Ishikawa (cell line): ENCODE measurements around the gene LRRC2.

Experiments
- CEBPB ChIP-seq: IDR thresholded peaks from 2 replicates; pipeline ENCODE4 v1.6.1; 2012
- CREB1 ChIP-seq: IDR thresholded peaks from 2 replicates; pipeline ENCODE4 v1.6.1; 2012; ENCODE audit warnings: low read depth
- EGR1 ChIP-seq: IDR thresholded peaks from 2 replicates; pipeline ENCODE4 v1.6.1; 2012
- EP300 ChIP-seq: IDR thresholded peaks from 2 replicates; pipeline ENCODE4 v1.6.1; 2012; ENCODE audit warnings: borderline replicate concordance
- MAX ChIP-seq: IDR thresholded peaks from 2 replicates; pipeline ENCODE4 v1.6.1; 2012
- RAD21 ChIP-seq: IDR thresholded peaks from 2 replicates; pipeline ENCODE4 v1.6.1; 2012; ENCODE audit warnings: low read depth
- TEAD4 ChIP-seq: IDR thresholded peaks from 2 replicates; pipeline ENCODE4 v1.6.1; 2012
- USF1 ChIP-seq: IDR thresholded peaks from 2 replicates; pipeline ENCODE4 v1.6.1; 2012
- YY1 ChIP-seq: IDR thresholded peaks from 2 replicates; pipeline ENCODE4 v1.6.1; 2012; ENCODE audit warnings: low read depth

GRCh38 chr3:46573701-46574100 is 7.6 kb upstream of the LRRC2 start:
- TF ChIP-seq EP300, result no peak
- TF ChIP-seq USF1, result no peak
- TF ChIP-seq YY1, result no peak
- no peak for TF ChIP-seq MAX
- TF ChIP-seq RAD21, result no peak
- no peak for TF ChIP-seq TEAD4
- no peak for TF ChIP-seq EGR1
- TF ChIP-seq CEBPB, result no peak
- TF ChIP-seq CREB1, result no peak
